HG02763 (cell line): ENCODE measurements around the gene NGB.
"Not testable (repeated sequence)": the region's sequence is repeated elsewhere in the genome, so short reads cannot be mapped to it uniquely, and the experiment has no call there.

Experiments used
- ATAC-seq: cut with Tn5 transposase; IDR thresholded peaks from one replicate; pipeline ENCODE4 v1.9.1; 2021; ENCODE audit warnings: mild to moderate bottlenecking, moderate library complexity; ENCODE audit not compliant: unreplicated experiment

Gene NGB

GRCh38 chr14:77271113-77271710 is at the start of gene NGB:
TSS of gene NGB (minus strand) at chr14:77271206. CDS start at chr14:77270937, 269 bp downstream.
- ATAC-seq, result no peak

GRCh38 chr14:77320238-77320935 is 49.4 kb upstream of the NGB start, which contains the start of gene POMT2:
TSS of gene POMT2 (minus strand) at chr14:77320883. CDS start at chr14:77320681, 202 bp downstream.
- peak; percentile 61 for ATAC-seq

- ATAC-seq, result no peak
Measured at GRCh38 chr14:77319422-77319821, 48.4 kb upstream of the NGB start.

GRCh38 chr14:77318756-77319155 is 47.8 kb upstream of the NGB start:
- ATAC-seq, result not testable (repeated sequence)

- no peak for ATAC-seq
Measured at GRCh38 chr14:77318006-77318553, 47.1 kb upstream of the NGB start.

GRCh38 chr14:77316872-77317301 is 45.9 kb upstream of the NGB start:
- no peak for ATAC-seq

- no peak for ATAC-seq
Measured at GRCh38 chr14:77316195-77316505, 45.1 kb upstream of the NGB start.

- no peak for ATAC-seq
Measured at GRCh38 chr14:77314539-77315457, 43.8 kb upstream of the NGB start.

GRCh38 chr14:77314043-77314442 is 43.0 kb upstream of the NGB start:
- ATAC-seq, result no peak

GRCh38 chr14:77313371-77313770 is 42.4 kb upstream of the NGB start:
- ATAC-seq, result no peak

- ATAC-seq, result no peak
Measured at GRCh38 chr14:77311217-77311616, 40.2 kb upstream of the NGB start.

GRCh38 chr14:77310026-77310425 is 39.0 kb upstream of the NGB start:
- no peak for ATAC-seq

GRCh38 chr14:77309131-77309530 is 38.1 kb upstream of the NGB start:
- no peak for ATAC-seq

GRCh38 chr14:77306851-77307496 is 36.0 kb upstream of the NGB start:
- ATAC-seq, result no peak

- ATAC-seq, result no peak
Measured at GRCh38 chr14:77306416-77306815, 35.4 kb upstream of the NGB start.

- no peak for ATAC-seq
Measured at GRCh38 chr14:77305696-77306095, 34.7 kb upstream of the NGB start.

- no peak for ATAC-seq
Measured at GRCh38 chr14:77303417-77304156, 32.6 kb upstream of the NGB start.

- ATAC-seq, result no peak
Measured at GRCh38 chr14:77302926-77303325, 31.9 kb upstream of the NGB start.

- peak; percentile 40 for ATAC-seq
Measured at GRCh38 chr14:77301103-77301502, 30.1 kb upstream of the NGB start.

- no peak for ATAC-seq
Measured at GRCh38 chr14:77299771-77300170, 28.8 kb upstream of the NGB start.
